B cell (primary cell): ENCODE results near the gene ZNF710. TPM values are rescaled to one million over a fixed set of nuclear protein-coding genes. Genes with fewer than 3 reads are reported as not detected.

Source experiments
- ATAC-seq: fragments of 200-7000 bp; cut with Tn5 transposase; one replicate; pipeline ENCODE4 v1.10.0; 2021; ENCODE audit warnings: low read depth, mild to moderate bottlenecking, moderate number of reproducible peaks, moderate library complexity
- CTCF ChIA-PET: fragments of 350-600 bp; sonication (Branson Sonifier 250); formaldehyde crosslinking; loops from one replicate; lab custom pipeline; 2021; ENCODE audit warnings: antibody characterized with exemption, inconsistent platforms; lab: Charles Lee
- POLR2A ChIA-PET: fragments of 350-600 bp; sonication (Branson Sonifier 250); formaldehyde crosslinking; loops from one replicate; lab custom pipeline; 2021; ENCODE audit warnings: antibody characterized with exemption; lab: Charles Lee
- DNase-seq: peaks from one replicate; pipeline ENCODE4 v3.0.0; 2013
- H2AFZ ChIP-seq: 2 replicates; pipeline ENCODE4 v1.6.1; 2012; ENCODE audit warnings: mild to moderate bottlenecking, low read depth, low read length; ENCODE audit not compliant: insufficient read depth, poor library complexity, severe bottlenecking
- H3K27ac ChIP-seq, 2 donors: 1 replicate in 1 of 2; 2 replicates in 1 of 2; pipeline ENCODE4 v1.5.1; 2012 to 2013; ENCODE audit warnings: low read length in 2 of 2, mild to moderate bottlenecking in 2 of 2, moderate library complexity in 1 of 2
- H3K27me3 ChIP-seq, 4 experiments: fragments of 200-600 bp in 1 of 4; sonication (generic) in 1 of 4; replicated peaks in 1 of 4; 1 replicate in 2 of 4; 2 replicates in 2 of 4; pipeline versions ENCODE4 v1.6.1 to v1.7.0; 2013 to 2016; ENCODE audit warnings: low read length in 3 of 4, mild to moderate bottlenecking in 2 of 4, mixed read lengths in 1 of 4, moderate library complexity in 1 of 4; ENCODE audit not compliant: insufficient read depth in 4 of 4, control insufficient read depth in 3 of 4; ENCODE audit errors: control extremely low read depth in 1 of 4
- H3K36me3 ChIP-seq, 2 experiments: replicated peaks in 1 of 2; 1 replicate in 1 of 2; 2 replicates in 1 of 2; pipeline versions ENCODE4 v1.6.1 to v1.7.1; 2013; ENCODE audit warnings: low read length in 1 of 2; ENCODE audit not compliant: insufficient read depth in 2 of 2, control insufficient read depth in 1 of 2; ENCODE audit errors: control extremely low read depth in 1 of 2, extremely low read depth in 1 of 2
- H3K4me1 ChIP-seq, 2 donors: fragments of 200-600 bp in 1 of 2; sonication (generic) in 1 of 2; 1 replicate in 1 of 2; 2 replicates in 1 of 2; pipeline versions ENCODE4 v1.5.1 to v1.6.1; 2013 to 2017; ENCODE audit warnings: low read length in 2 of 2; ENCODE audit not compliant: control insufficient read depth in 2 of 2, insufficient read depth in 2 of 2
- H3K4me2 ChIP-seq: replicated peaks from 2 replicates; pipeline ENCODE3; 2012; ENCODE audit warnings: mild to moderate bottlenecking, low read depth, low read length; ENCODE audit not compliant: poor library complexity, severe bottlenecking
- H3K4me3 ChIP-seq, 5 experiments: fragments of 200-600 bp in 1 of 5; sonication (generic) in 1 of 5; 1 replicate in 3 of 5; 2 replicates in 2 of 5; pipeline versions ENCODE4 v1.5.1 to v1.7.0; 2011 to 2016; ENCODE audit warnings: low read length in 4 of 5, mild to moderate bottlenecking in 4 of 5, low read depth in 2 of 5, control low read depth in 1 of 5, moderate library complexity in 1 of 5; ENCODE audit not compliant: insufficient read depth in 1 of 5; ENCODE audit errors: control extremely low read depth in 1 of 5, extremely low read depth in 1 of 5
- H3K79me2 ChIP-seq: fragments of 200-600 bp; sonication (generic); one replicate; pipeline ENCODE4 v1.6.0; 2016; ENCODE audit warnings: low read length; ENCODE audit not compliant: control insufficient read depth, insufficient read depth
- H3K9ac ChIP-seq: fragments of 200-600 bp; sonication (generic); 2 replicates; pipeline ENCODE4 v1.6.1; 2017; ENCODE audit warnings: mild to moderate bottlenecking, low read length, moderate library complexity
- H3K9me3 ChIP-seq, 3 donors: one replicate each; pipeline versions ENCODE4 v1.6.1 to v1.7.1; 2013; ENCODE audit warnings: low read length in 2 of 3; ENCODE audit not compliant: control insufficient read depth in 2 of 3, insufficient read depth in 1 of 3; ENCODE audit errors: control extremely low read depth in 1 of 3
- H4K20me1 ChIP-seq: 2 replicates; pipeline ENCODE4 v1.6.0; 2012; ENCODE audit warnings: mild to moderate bottlenecking, low read length; ENCODE audit not compliant: insufficient read depth, control insufficient read depth, poor library complexity, severe bottlenecking
- H3K27ac Mint-ChIP-seq: one replicate; pipeline ENCODE4 v1.8.0; 2021; ENCODE audit warnings: mixed read lengths
- H3K27me3 Mint-ChIP-seq: one replicate; pipeline ENCODE4 v1.8.0; 2021; ENCODE audit warnings: mixed read lengths
- H3K4me1 Mint-ChIP-seq: one replicate; pipeline ENCODE4 v1.8.0; 2021; ENCODE audit warnings: mixed read lengths
- H3K4me3 Mint-ChIP-seq: one replicate; pipeline ENCODE4 v1.8.0; 2021; ENCODE audit warnings: mixed read lengths
- H3K9me3 Mint-ChIP-seq: one replicate; pipeline ENCODE4 v1.8.0; 2022; ENCODE audit warnings: mixed read lengths; ENCODE audit not compliant: insufficient read depth
- EZH2 ChIP-seq: IDR thresholded peaks from 2 replicates; pipeline ENCODE4 v1.6.1; 2012; ENCODE audit warnings: borderline replicate concordance, low read depth, mild to moderate bottlenecking, moderate library complexity, low read length; ENCODE audit not compliant: insufficient read depth, poor library complexity, severe bottlenecking
- WGBS: methylation state at CpG from one replicate; pipeline ENCODE4 v1.1.5; 2013; ENCODE audit warnings: missing lambda C conversion rate; ENCODE audit not compliant: insufficient coverage; 5-methylcytosine and 5-hydroxymethylcytosine counted together
- intact Hi-C: fragments of 100-400 bp; cut with micrococcal nuclease; formaldehyde crosslinking; loops from one replicate; pipeline ENCODE4 v1.10.0; 2022
- polyA plus RNA-seq: library from polyadenylated mRNA; depleted of rRNA; stranded (reverse); fragments of >200 nt; gene quantifications from 2 replicates; pipeline ENCODE4 v1.2.3, GENCODE V29; 2012
- total RNA-seq, 2 donors: library from RNA; stranded (reverse); fragments of 120-200 nt in 1 of 2; gene quantifications; 1 replicate in 1 of 2; 2 replicates in 1 of 2; pipeline versions ENCODE4 v1.2.3 to v1.2.4, GENCODE V29; 2013 to 2022
- TF ChIP-seq, protein P1 (sequence below): fragments of 200-600 bp; IDR thresholded peaks from one replicate; pipeline ENCODE4 v1.8.0; 2022; ENCODE audit warnings: antibody characterized with exemption, mild to moderate bottlenecking

Gene ZNF710
- total and polyA plus RNA-seq, 2 donors (not counting 1 experiment from before 2014, with no cell fraction given) = 8.7 to 38.7 TPM

DNA sequence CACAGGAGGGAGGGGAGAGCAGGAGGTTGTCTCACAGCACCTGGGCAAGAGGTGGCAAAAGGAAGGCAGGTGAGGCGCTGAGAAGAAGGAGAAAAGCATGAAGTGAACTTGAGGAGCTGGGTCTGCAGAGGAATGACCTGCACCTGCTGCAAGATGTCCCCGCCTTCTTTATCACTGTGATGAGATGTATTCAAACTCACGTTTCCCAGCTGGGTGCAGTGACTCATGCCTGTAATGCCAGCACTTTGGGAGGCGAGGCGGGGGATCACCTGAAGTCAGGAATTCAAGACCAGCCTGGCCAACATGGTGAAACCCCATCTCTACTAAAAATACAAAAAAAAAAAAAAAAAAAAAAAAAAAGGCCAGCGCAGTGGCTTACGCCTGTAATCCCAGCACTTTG, 22.2 kb upstream of the ZNF710 start:
- H3K4me2 ChIP-seq = no peak overlapping the region
- intact Hi-C loops = no loop called here
- peaks cover 20% of the 10 kb centered on the region for H3K4me1 Mint-ChIP-seq
- H3K9me3 Mint-ChIP-seq = peaks cover 2% of the 10 kb centered on the region
- H3K4me3 Mint-ChIP-seq = no peak overlapping the region
- H3K4me1 ChIP-seq = peaks cover 23 to 26% of the 10 kb centered on the region in 2 donors
- no peak overlapping the region for H3K27ac Mint-ChIP-seq
- no peak for DNase-seq
- TF ChIP-seq, protein P1, sequence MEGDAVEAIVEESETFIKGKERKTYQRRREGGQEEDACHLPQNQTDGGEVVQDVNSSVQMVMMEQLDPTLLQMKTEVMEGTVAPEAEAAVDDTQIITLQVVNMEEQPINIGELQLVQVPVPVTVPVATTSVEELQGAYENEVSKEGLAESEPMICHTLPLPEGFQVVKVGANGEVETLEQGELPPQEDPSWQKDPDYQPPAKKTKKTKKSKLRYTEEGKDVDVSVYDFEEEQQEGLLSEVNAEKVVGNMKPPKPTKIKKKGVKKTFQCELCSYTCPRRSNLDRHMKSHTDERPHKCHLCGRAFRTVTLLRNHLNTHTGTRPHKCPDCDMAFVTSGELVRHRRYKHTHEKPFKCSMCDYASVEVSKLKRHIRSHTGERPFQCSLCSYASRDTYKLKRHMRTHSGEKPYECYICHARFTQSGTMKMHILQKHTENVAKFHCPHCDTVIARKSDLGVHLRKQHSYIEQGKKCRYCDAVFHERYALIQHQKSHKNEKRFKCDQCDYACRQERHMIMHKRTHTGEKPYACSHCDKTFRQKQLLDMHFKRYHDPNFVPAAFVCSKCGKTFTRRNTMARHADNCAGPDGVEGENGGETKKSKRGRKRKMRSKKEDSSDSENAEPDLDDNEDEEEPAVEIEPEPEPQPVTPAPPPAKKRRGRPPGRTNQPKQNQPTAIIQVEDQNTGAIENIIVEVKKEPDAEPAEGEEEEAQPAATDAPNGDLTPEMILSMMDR = no peak
- no peak for TF ChIP-seq EZH2
- no peak for ATAC-seq
- H3K27me3 Mint-ChIP-seq = no peaks in the 10 kb centered on the region
- H4K20me1 ChIP-seq = no peaks in the 10 kb centered on the region
- WGBS = 91% methylated on average over 4 of the region's 7 CpGs
- no peak overlapping the region for H2AFZ ChIP-seq
- H3K79me2 ChIP-seq = no peaks in the 10 kb centered on the region
- no peaks in the 10 kb centered on the region for H3K36me3 ChIP-seq
- POLR2A ChIA-PET = no interaction called here
- H3K9ac ChIP-seq = no peak overlapping the region
- CTCF ChIA-PET = interaction anchor here (0.7 kb wide), 1 partner anchor 613 kb away, joined by 3 read pairs; no protein-coding TSS in a partner anchor
- H3K4me3 ChIP-seq = no peak overlapping the region
- H3K27me3 ChIP-seq = peaks cover 0 to 3% (median 0%) of the 10 kb centered on the region in 4 experiments
- no peak overlapping the region for H3K27ac ChIP-seq
- peaks cover 0 to 18% (median 2%) of the 10 kb centered on the region in 3 donors for H3K9me3 ChIP-seq

- Histone ChIP-seq H3K27me3 (peaks cover 0 to 4% (median 2%) of the 10 kb centered on the region in 4 experiments), H3K4me2 (no peak overlapping the region), H3K27ac (no peak overlapping the region), H3K9ac (no peak overlapping the region), H4K20me1 (no peaks in the 10 kb centered on the region), H3K4me3 (no peak overlapping the region), H3K4me1 (peaks cover 3 to 6% of the 10 kb centered on the region in 2 donors), H3K9me3 (peaks cover 6 to 21% (median 9%) of the 10 kb centered on the region in 3 donors), H3K36me3 (no peaks in the 10 kb centered on the region), H3K79me2 (no peaks in the 10 kb centered on the region), H2AFZ (no peak overlapping the region)
- CTCF ChIA-PET = interaction anchor here (1.3 to 1.7 kb wide), 2 partner anchors 89 to 91 kb away, joined by 3 read pairs; no protein-coding TSS in a partner anchor
- ATAC-seq (no peak), DNase-seq (no peak)
- Mint-ChIP-seq H3K27me3 (no peaks in the 10 kb centered on the region), H3K4me3 (no peak overlapping the region), H3K27ac (no peak overlapping the region), H3K4me1 (peaks cover 6% of the 10 kb centered on the region), H3K9me3 (peaks cover 2% of the 10 kb centered on the region)
- POLR2A ChIA-PET = no interaction called here
- no peak for TF ChIP-seq EZH2
- TF ChIP-seq, protein P1 = no peak
- intact Hi-C loops = no loop called here
- WGBS = 97% methylated on average over 3 of the region's 4 CpGs
These were observed 20.2 kb upstream of the ZNF710 start for GRCh38 chr15:89980896-89981295.
